PC-9 (cell line): Measurements from ENCODE around the gene CLEC18A. TPM values are rescaled to one million over a fixed set of nuclear protein-coding genes. Genes with fewer than 3 reads are reported as not detected.

Source experiments
- BruUV-seq: library from RNA; stranded (reverse); fragments of 400-500 nt; replicated peaks from 2 replicates; lab custom pipeline; 2021; lab: Mats Ljungman, UMichigan
- CTCF ChIA-PET: fragments of 300-600 bp; sonication (Branson Sonifier 250); formaldehyde crosslinking; loops from one replicate; lab custom pipeline; 2022; ENCODE audit warnings: antibody characterized with exemption; lab: Charles Lee
- POLR2A ChIA-PET: fragments of 300-600 bp; sonication (Branson Sonifier 250); formaldehyde crosslinking; loops from one replicate; lab custom pipeline; 2022; ENCODE audit warnings: antibody characterized with exemption; ENCODE audit not compliant: unreplicated experiment; lab: Charles Lee
- DNase-seq, 2 experiments: peaks; one replicate each; pipeline versions ENCODE4 v3.0.0 to v3.0.0-alpha.2; 2015 to 2022; ENCODE audit warnings: mixed read lengths in 1 of 2
- H2AFZ ChIP-seq: fragments of 200-600 bp; sonication (generic); 2 replicates; pipeline ENCODE4 v1.8.1; 2017; ENCODE audit warnings: antibody characterized with exemption
- H3F3A ChIP-seq: fragments of 200-600 bp; sonication (generic); 2 replicates; pipeline ENCODE4 v1.8.1; 2017; ENCODE audit warnings: antibody characterized with exemption, mild to moderate bottlenecking, low read depth; ENCODE audit not compliant: insufficient read depth
- H3K27ac ChIP-seq: fragments of 200-600 bp; sonication (generic); 2 replicates; pipeline ENCODE4 v1.6.1; 2016; ENCODE audit warnings: mixed run types
- H3K27me3 ChIP-seq: fragments of 200-600 bp; sonication (generic); 2 replicates; pipeline ENCODE4 v1.6.1; 2016; ENCODE audit warnings: low read depth, mixed run types; ENCODE audit not compliant: insufficient read depth
- H3K36me3 ChIP-seq: fragments of 200-600 bp; sonication (generic); 2 replicates; pipeline ENCODE4 v1.6.1; 2016; ENCODE audit warnings: low read depth, mixed run types
- H3K4me1 ChIP-seq: fragments of 200-600 bp; sonication (generic); replicated peaks from 2 replicates; pipeline ENCODE4 v1.6.1; 2016; ENCODE audit warnings: mixed run types; ENCODE audit not compliant: insufficient read depth
- H3K4me2 ChIP-seq: fragments of 200-600 bp; sonication (generic); 2 replicates; pipeline ENCODE4 v1.6.1; 2017; ENCODE audit warnings: mixed run types
- H3K4me3 ChIP-seq: fragments of 200-600 bp; sonication (generic); 2 replicates; pipeline ENCODE4 v1.6.1; 2016; ENCODE audit warnings: mixed run types
- H3K79me2 ChIP-seq: fragments of 200-600 bp; sonication (generic); 2 replicates; pipeline ENCODE4 v1.6.1; 2017; ENCODE audit warnings: low read depth, mixed run types
- H3K9me2 ChIP-seq: fragments of 200-600 bp; sonication (generic); 2 replicates; pipeline ENCODE4 v1.8.1; 2017; ENCODE audit warnings: mild to moderate bottlenecking; ENCODE audit not compliant: insufficient read depth
- H3K9me3 ChIP-seq: fragments of 200-600 bp; sonication (generic); 2 replicates; pipeline ENCODE4 v1.8.1; 2016; ENCODE audit warnings: low read depth; ENCODE audit not compliant: insufficient read depth
- H4K20me1 ChIP-seq: fragments of 200-600 bp; sonication (generic); 2 replicates; pipeline ENCODE4 v1.8.1; 2017; ENCODE audit not compliant: insufficient read depth
- CTCF ChIP-seq: fragments of 200-600 bp; sonication (generic); conservative IDR thresholded peaks from 2 replicates; pipeline ENCODE4 v1.6.1; 2017; ENCODE audit warnings: mixed run types, antibody characterized with exemption, mild to moderate bottlenecking, moderate library complexity
- EZH2 ChIP-seq: fragments of 200-600 bp; sonication (generic); IDR thresholded peaks from 2 replicates; pipeline ENCODE4 v1.8.0; 2017; ENCODE audit warnings: antibody characterized with exemption, low read depth
- intact Hi-C: fragments of 100-400 bp; cut with micrococcal nuclease; formaldehyde crosslinking; loops from one replicate; pipeline ENCODE4 v1.10.0; 2022; ENCODE audit not compliant: unreplicated experiment
- total RNA-seq: library from RNA; stranded (reverse); gene quantifications from 2 replicates; pipeline ENCODE4 v1.2.3, GENCODE V29; 2021

CLEC18A gene
- total RNA-seq, 1 experiment from 2014 or later = 1.3 TPM

GRCh38 chr16:69917311-69917710, 33.8 kb upstream of the CLEC18A start:
- H3K4me3 ChIP-seq = peak overlapping the region; percentile 45
- intact Hi-C loops = no loop called here
- DNase-seq = no peak
- no peaks in the 10 kb centered on the region for H3K79me2 ChIP-seq
- no peaks in the 10 kb centered on the region for H4K20me1 ChIP-seq
- peaks cover 18% of the 10 kb centered on the region for H3F3A ChIP-seq
- H3K27ac ChIP-seq = peak overlapping the region; percentile 35; the same call in 1 of the 2 replicates
- H3K4me1 ChIP-seq = peaks cover 22% of the 10 kb centered on the region
- H3K9me2 ChIP-seq = no peaks in the 10 kb centered on the region
- no peak overlapping the region for H2AFZ ChIP-seq
- no peaks in the 10 kb centered on the region for H3K9me3 ChIP-seq
- BruUV-seq = no TSS peak
- ChIA-PET CTCF (no interaction called here), POLR2A (interaction anchor here (0.7 kb wide), 2 partner anchors 9 to 606 kb away, joined by 3 read pairs; partner anchors contain the start of gene VPS4A)
- peak overlapping the region; percentile 80 for H3K4me2 ChIP-seq
- H3K36me3 ChIP-seq = no peaks in the 10 kb centered on the region
- H3K27me3 ChIP-seq = no peaks in the 10 kb centered on the region
- TF ChIP-seq EZH2 (no peak), CTCF (no peak)

GRCh38 chr16:69917739-69918138, 33.4 kb upstream of the CLEC18A start:
- H3K36me3 ChIP-seq = no peaks in the 10 kb centered on the region
- no peaks in the 10 kb centered on the region for H3K9me3 ChIP-seq
- intact Hi-C loops = no loop called here
- peaks cover 18% of the 10 kb centered on the region for H3F3A ChIP-seq
- POLR2A ChIA-PET = interaction anchor here (0.7 kb wide), 2 partner anchors 9 to 606 kb away, joined by 3 read pairs; partner anchors contain the start of gene VPS4A
- CTCF ChIA-PET = interaction anchor here (1.4 kb wide), 1 partner anchor 12 kb away, joined by 4 read pairs; no protein-coding TSS in a partner anchor
- H3K27ac ChIP-seq = peak overlapping the region; percentile 69
- DNase-seq = peak; percentile 82 to 95
- H2AFZ ChIP-seq = no peak overlapping the region
- peak overlapping the region; percentile 80 for H3K4me2 ChIP-seq
- H3K4me1 ChIP-seq = peaks cover 22% of the 10 kb centered on the region
- TF ChIP-seq CTCF (no peak), EZH2 (no peak)
- no peaks in the 10 kb centered on the region for H4K20me1 ChIP-seq
- no TSS peak for BruUV-seq
- no peaks in the 10 kb centered on the region for H3K9me2 ChIP-seq
- H3K27me3 ChIP-seq = no peaks in the 10 kb centered on the region
- no peaks in the 10 kb centered on the region for H3K79me2 ChIP-seq
- peak overlapping the region; percentile 45 for H3K4me3 ChIP-seq

GRCh38 chr16:69918241-69918640, 32.9 kb upstream of the CLEC18A start:
- Histone ChIP-seq H4K20me1 (no peaks in the 10 kb centered on the region), H3K9me3 (no peaks in the 10 kb centered on the region), H3K4me3 (peak overlapping the region; percentile 45), H3F3A (peaks cover 18% of the 10 kb centered on the region), H2AFZ (no peak overlapping the region), H3K9me2 (no peaks in the 10 kb centered on the region), H3K79me2 (no peaks in the 10 kb centered on the region), H3K4me1 (peaks cover 22% of the 10 kb centered on the region), H3K4me2 (peak overlapping the region; percentile 80), H3K27ac (peak overlapping the region; percentile 69), H3K36me3 (no peaks in the 10 kb centered on the region), H3K27me3 (no peaks in the 10 kb centered on the region)
- ChIA-PET CTCF (interaction anchor here (1.4 kb wide), 1 partner anchor 12 kb away, joined by 4 read pairs; no protein-coding TSS in a partner anchor), POLR2A (interaction anchor here (0.7 kb wide), 1 partner anchor 8 kb away, joined by 3 read pairs; no protein-coding TSS in a partner anchor)
- no peak for TF ChIP-seq CTCF
- TF ChIP-seq EZH2 = no peak
- BruUV-seq = TSS peak; percentile 21
- DNase-seq = no peak
- intact Hi-C loops = no loop called here
